Esophagus (tissue), 2 donors: Measurements from ENCODE around the gene CCDC88C. TPM values are rescaled to one million over a fixed set of nuclear protein-coding genes. Genes with fewer than 3 reads are reported as not detected.

Experiments used
- H3K27ac ChIP-seq, 2 donors: one replicate each; pipeline ENCODE4 v1.5.1; 2013; ENCODE audit warnings: low read depth in 2 of 2, mild to moderate bottlenecking in 2 of 2, inconsistent platforms in 1 of 2, low read length in 1 of 2, moderate library complexity in 1 of 2
- H3K27me3 ChIP-seq, 2 donors: one replicate each; pipeline ENCODE4 v1.6.1; 2013; ENCODE audit warnings: low read length in 2 of 2, control low read depth in 1 of 2, mild to moderate bottlenecking in 1 of 2; ENCODE audit not compliant: insufficient read depth in 2 of 2, control insufficient read depth in 1 of 2
- H3K36me3 ChIP-seq, 2 donors: one replicate each; pipeline ENCODE4 v1.6.1; 2013; ENCODE audit warnings: low read length in 1 of 2; ENCODE audit not compliant: control insufficient read depth in 2 of 2, insufficient read depth in 2 of 2
- H3K4me1 ChIP-seq, 2 donors: one replicate each; pipeline ENCODE4 v1.6.1; 2013; ENCODE audit warnings: low read length in 1 of 2; ENCODE audit not compliant: control insufficient read depth in 2 of 2, insufficient read depth in 2 of 2
- H3K4me3 ChIP-seq, 2 donors: one replicate each; pipeline ENCODE4 v1.5.1; 2013; ENCODE audit warnings: low read length in 2 of 2, mild to moderate bottlenecking in 2 of 2, low read depth in 1 of 2, moderate library complexity in 1 of 2
- H3K9me3 ChIP-seq, 2 donors: one replicate each; pipeline ENCODE4 v1.6.1; 2013; ENCODE audit warnings: mild to moderate bottlenecking in 2 of 2, low read depth in 1 of 2, low read length in 1 of 2, moderate library complexity in 1 of 2; ENCODE audit not compliant: control insufficient read depth in 2 of 2, insufficient read depth in 1 of 2
- WGBS, 2 donors: extraction: QIAGEN DNeasy Blood & Tissue Kit; methylation state at CpG; one replicate each; pipeline ENCODE4 v1.1.7; 2013; 5-methylcytosine and 5-hydroxymethylcytosine counted together
- polyA plus RNA-seq, 2 donors: library from polyadenylated mRNA; stranded (reverse); fragments of 200-250 nt; gene quantifications; one replicate each; pipeline ENCODE4 v1.2.3, GENCODE V29; 2013
- donor health status: healthy with polysubstance abuse.
- donor health status: Bipolar disorder and iron deficiency.

The CCDC88C gene
- polyA plus RNA-seq, 2 donors, result 11.0 to 18.5 TPM

GRCh38 chr14:91241863-91242262, 175.8 kb downstream of the CCDC88C start:
- WGBS, 2 donors, result 61 to 66% methylated on average over 7 of the region's 7 CpGs
- Histone ChIP-seq H3K36me3 (no peaks in the 10 kb centered on the region), H3K27me3 (no peaks in the 10 kb centered on the region), H3K4me3 (peak overlapping the region; percentile 2 to 17), H3K4me1 (peaks cover 2 to 7% of the 10 kb centered on the region in 2 donors), H3K9me3 (no peaks in the 10 kb centered on the region), H3K27ac (peak overlapping the region in 1 of 2 donors; percentile 19)

GRCh38 chr14:91238661-91239060, 179.0 kb downstream of the CCDC88C start:
- H3K27ac ChIP-seq, result peak overlapping the region in 1 of 2 donors; percentile 18
- H3K36me3 ChIP-seq, result peaks cover 0 to 4% of the 10 kb centered on the region in 2 donors
- 64 to 71% methylated on average over 8 of the region's 8 CpGs for WGBS, 2 donors
- no peaks in the 10 kb centered on the region for H3K27me3 ChIP-seq
- peaks cover 0 to 2% of the 10 kb centered on the region in 2 donors for H3K9me3 ChIP-seq
- H3K4me1 ChIP-seq, result no peaks in the 10 kb centered on the region
- no peak overlapping the region for H3K4me3 ChIP-seq

- peaks cover 0 to 4% of the 10 kb centered on the region in 2 donors for H3K36me3 ChIP-seq
- no peak overlapping the region for H3K27ac ChIP-seq
These were observed 179.5 kb downstream of the CCDC88C start for GRCh38 chr14:91238085-91238484.

GRCh38 chr14:91237219-91237618, 180.4 kb downstream of the CCDC88C start:
- Histone ChIP-seq H3K27ac (no peak overlapping the region), H3K4me1 (peaks cover 2% of the 10 kb centered on the region in 2 donors), H3K9me3 (peaks cover 0 to 2% of the 10 kb centered on the region in 2 donors), H3K27me3 (no peaks in the 10 kb centered on the region), H3K36me3 (peaks cover 0 to 4% of the 10 kb centered on the region in 2 donors), H3K4me3 (no peak overlapping the region)
- 87 to 91% methylated on average over 7 of the region's 7 CpGs for WGBS, 2 donors

More at GRCh38 chr14:91238085-91238484, 179.5 kb downstream of the CCDC88C start:
- no peak overlapping the region for H3K4me3 ChIP-seq
- H3K4me1 ChIP-seq, result peaks cover 0 to 2% of the 10 kb centered on the region in 2 donors
- H3K9me3 ChIP-seq, result peaks cover 0 to 2% of the 10 kb centered on the region in 2 donors
- WGBS, 2 donors, result 78 to 80% methylated on average over 4 of the region's 4 CpGs
- no peaks in the 10 kb centered on the region for H3K27me3 ChIP-seq

GRCh38 chr14:91235841-91236240, 181.8 kb downstream of the CCDC88C start:
- H3K4me3 ChIP-seq, result no peak overlapping the region
- peaks cover 0 to 2% of the 10 kb centered on the region in 2 donors for H3K9me3 ChIP-seq
- 90 to 94% methylated on average over 7 of the region's 7 CpGs for WGBS, 2 donors
- no peaks in the 10 kb centered on the region for H3K27me3 ChIP-seq
- no peak overlapping the region for H3K27ac ChIP-seq
- peaks cover 2% of the 10 kb centered on the region in 2 donors for H3K4me1 ChIP-seq
- peaks cover 0 to 4% of the 10 kb centered on the region in 2 donors for H3K36me3 ChIP-seq

GRCh38 chr14:91234791-91235114, 182.9 kb downstream of the CCDC88C start:
- Histone ChIP-seq H3K27me3 (no peaks in the 10 kb centered on the region), H3K9me3 (peaks cover 0 to 2% of the 10 kb centered on the region in 2 donors), H3K4me3 (no peak overlapping the region), H3K4me1 (peaks cover 2% of the 10 kb centered on the region in 2 donors), H3K27ac (no peak overlapping the region), H3K36me3 (peaks cover 0 to 4% of the 10 kb centered on the region in 2 donors)
- WGBS, 2 donors, result 95 to 97% methylated on average over 16 of the region's 16 CpGs

- no peak overlapping the region for H3K4me3 ChIP-seq
- H3K4me1 ChIP-seq, result peaks cover 2% of the 10 kb centered on the region in 2 donors
- H3K36me3 ChIP-seq, result peaks cover 0 to 6% of the 10 kb centered on the region in 2 donors
- H3K27me3 ChIP-seq, result no peaks in the 10 kb centered on the region
- H3K27ac ChIP-seq, result no peak overlapping the region
- 93 to 95% methylated on average over 63 of the region's 63 CpGs for WGBS, 2 donors
- peaks cover 0 to 2% of the 10 kb centered on the region in 2 donors for H3K9me3 ChIP-seq
These were observed 183.5 kb downstream of the CCDC88C start for GRCh38 chr14:91233936-91234790.

- Histone ChIP-seq H3K27ac (peak overlapping the region; percentile 11 to 34), H3K36me3 (peaks cover 0 to 6% of the 10 kb centered on the region in 2 donors), H3K4me1 (peaks cover 2 to 5% of the 10 kb centered on the region in 2 donors), H3K9me3 (peaks cover 0 to 2% of the 10 kb centered on the region in 2 donors), H3K27me3 (no peaks in the 10 kb centered on the region), H3K4me3 (no peak overlapping the region)
- WGBS, 2 donors, result 86% methylated on average over 2 of the region's 2 CpGs
These were observed 185.0 kb downstream of the CCDC88C start for GRCh38 chr14:91232603-91233002.

- Histone ChIP-seq H3K27ac (peak overlapping the region; percentile 29 to 66), H3K27me3 (no peaks in the 10 kb centered on the region), H3K4me1 (peaks cover 2 to 5% of the 10 kb centered on the region in 2 donors), H3K36me3 (peaks cover 0 to 6% of the 10 kb centered on the region in 2 donors), H3K9me3 (peaks cover 0 to 2% of the 10 kb centered on the region in 2 donors), H3K4me3 (no peak overlapping the region)
- WGBS, 2 donors, result 86 to 96% methylated on average over 2 of the region's 2 CpGs
These were observed 185.6 kb downstream of the CCDC88C start for GRCh38 chr14:91232052-91232451.
